ENCODE data around the gene CAMKK2.

GRCh38 chr12:121326996-121327674, 30.6 kb upstream of the CAMKK2 start:
- TF ChIP-seq ELF4 (IDR thresholded peaks at IDR 0.05) (no peak), SP1 (IDR thresholded peaks at IDR 0.05) (no peak), FOXK2 (IDR thresholded peaks at IDR 0.05) (no peak), NFRKB (IDR thresholded peaks at IDR 0.05) (no peak), ARNT (IDR thresholded peaks at IDR 0.05) (no peak), L3MBTL2 (conservative IDR thresholded peaks at IDR 0.05) (no peak), BHLHE40 (IDR thresholded peaks at IDR 0.05; ENCODE audit: borderline replicate concordance) (no peak)

All from HEK293T (cell line).